Mesenchymal stem cell (in vitro differentiated cells and primary cell): ENCODE results near the gene ZNF254.

Experiments used
- DNase-seq: peaks from one replicate; pipeline ENCODE4 v3.0.0-alpha.2; 2013
- H2AFZ ChIP-seq: one replicate; pipeline ENCODE4 v1.6.1; 2013; ENCODE audit warnings: low read depth, mild to moderate bottlenecking, control low read depth, inconsistent platforms, low read length, moderate library complexity
- H2AK5ac ChIP-seq: 2 replicates; pipeline ENCODE4 v1.6.1; 2013; ENCODE audit warnings: low read length, moderate library complexity, mild to moderate bottlenecking, inconsistent platforms; ENCODE audit not compliant: severe bottlenecking
- H2BK120ac ChIP-seq: one replicate; pipeline ENCODE4 v1.6.1; 2013; ENCODE audit warnings: low read depth, mild to moderate bottlenecking, inconsistent platforms, low read length, moderate library complexity
- H2BK12ac ChIP-seq, 2 experiments: one replicate each; pipeline ENCODE4 v1.6.1; 2013; ENCODE audit warnings: inconsistent platforms in 2 of 2, low read length in 2 of 2, mild to moderate bottlenecking in 2 of 2, moderate library complexity in 2 of 2, control low read depth in 1 of 2
- H2BK15ac ChIP-seq: one replicate; pipeline ENCODE4 v1.6.1; 2013; ENCODE audit warnings: mild to moderate bottlenecking, low read depth, inconsistent platforms; ENCODE audit not compliant: poor library complexity, severe bottlenecking
- H2BK5ac ChIP-seq: 2 replicates; pipeline ENCODE4 v1.6.1; 2013; ENCODE audit warnings: low read depth, mild to moderate bottlenecking, low read length, control low read depth, inconsistent platforms; ENCODE audit not compliant: poor library complexity, severe bottlenecking
- H3K14ac ChIP-seq, 2 experiments: one replicate each; pipeline ENCODE4 v1.6.1; 2013; ENCODE audit warnings: inconsistent platforms in 2 of 2, low read length in 2 of 2, control low read depth in 1 of 2, mild to moderate bottlenecking in 1 of 2, moderate library complexity in 1 of 2
- H3K18ac ChIP-seq, 2 experiments: one replicate each; pipeline ENCODE4 v1.6.1; 2013; ENCODE audit warnings: inconsistent platforms in 2 of 2, low read length in 2 of 2, control low read depth in 1 of 2, low read depth in 1 of 2, mild to moderate bottlenecking in 1 of 2
- H3K23ac ChIP-seq, 2 experiments: one replicate each; pipeline ENCODE4 v1.6.1; 2013; ENCODE audit warnings: inconsistent platforms in 2 of 2, low read length in 2 of 2, mild to moderate bottlenecking in 2 of 2, moderate library complexity in 2 of 2, control low read depth in 1 of 2
- H3K27ac ChIP-seq: 2 replicates; pipeline ENCODE4 v1.5.1; 2013; ENCODE audit warnings: mild to moderate bottlenecking, moderate library complexity, low read length, control low read depth, inconsistent platforms; ENCODE audit not compliant: poor library complexity, severe bottlenecking
- H3K27me3 ChIP-seq, 2 experiments: 2 replicates each; pipeline versions ENCODE4 v1.6.1 to v1.7.0; 2013; ENCODE audit warnings: low read length in 2 of 2, mild to moderate bottlenecking in 2 of 2, moderate library complexity in 2 of 2, control low read depth in 1 of 2, inconsistent platforms in 1 of 2; ENCODE audit not compliant: control insufficient read depth in 1 of 2, insufficient read depth in 1 of 2
- H3K36me3 ChIP-seq, 2 experiments: 2 replicates each; pipeline versions ENCODE4 v1.6.1 to v1.7.0; 2013; ENCODE audit warnings: low read length in 2 of 2, control low read depth in 1 of 2, inconsistent platforms in 1 of 2, low read depth in 1 of 2, mild to moderate bottlenecking in 1 of 2; ENCODE audit not compliant: insufficient read depth in 2 of 2, control insufficient read depth in 1 of 2
- H3K4ac ChIP-seq, 2 experiments: one replicate each; pipeline ENCODE4 v1.6.1; 2013; ENCODE audit warnings: inconsistent platforms in 2 of 2, low read length in 2 of 2, mild to moderate bottlenecking in 2 of 2, moderate library complexity in 2 of 2, control low read depth in 1 of 2, low read depth in 1 of 2
- H3K4me1 ChIP-seq: 2 replicates; pipeline ENCODE4 v1.6.1; 2013; ENCODE audit warnings: low read depth, low read length, control low read depth; ENCODE audit not compliant: control insufficient read depth, insufficient read depth
- H3K4me2 ChIP-seq: 2 replicates; pipeline ENCODE4 v1.6.1; 2013; ENCODE audit warnings: low read length, mild to moderate bottlenecking, inconsistent platforms; ENCODE audit not compliant: poor library complexity, severe bottlenecking
- H3K4me3 ChIP-seq, 2 experiments: 2 replicates each; pipeline versions ENCODE4 v1.5.1 to v1.7.0; 2013; ENCODE audit warnings: low read length in 2 of 2, mild to moderate bottlenecking in 2 of 2, control low read depth in 1 of 2, low read depth in 1 of 2; ENCODE audit not compliant: insufficient read depth in 1 of 2
- H3K79me1 ChIP-seq: replicated peaks from 2 replicates; pipeline ENCODE4 v1.6.1; 2013; ENCODE audit warnings: mild to moderate bottlenecking, control low read depth, low read length, inconsistent platforms; ENCODE audit not compliant: poor library complexity, severe bottlenecking
- H3K9ac ChIP-seq: 2 replicates; pipeline ENCODE4 v1.7.0; 2013; ENCODE audit warnings: mild to moderate bottlenecking, low read length, moderate library complexity
- H3K9me3 ChIP-seq: 2 replicates; pipeline ENCODE4 v1.7.0; 2013; ENCODE audit warnings: mild to moderate bottlenecking, low read length; ENCODE audit not compliant: control insufficient read depth
- H4K8ac ChIP-seq: one replicate; pipeline ENCODE4 v1.6.1; 2013; ENCODE audit warnings: inconsistent platforms, mild to moderate bottlenecking, low read length, moderate library complexity
- H4K91ac ChIP-seq: one replicate; pipeline ENCODE4 v1.6.1; 2013; ENCODE audit warnings: mild to moderate bottlenecking, low read length, inconsistent platforms
- WGBS: methylation state at CpG from one replicate; pipeline ENCODE4 v1.1.7; 2013; ENCODE audit warnings: mixed read lengths; 5-methylcytosine and 5-hydroxymethylcytosine counted together

Gene ZNF254

DNA sequence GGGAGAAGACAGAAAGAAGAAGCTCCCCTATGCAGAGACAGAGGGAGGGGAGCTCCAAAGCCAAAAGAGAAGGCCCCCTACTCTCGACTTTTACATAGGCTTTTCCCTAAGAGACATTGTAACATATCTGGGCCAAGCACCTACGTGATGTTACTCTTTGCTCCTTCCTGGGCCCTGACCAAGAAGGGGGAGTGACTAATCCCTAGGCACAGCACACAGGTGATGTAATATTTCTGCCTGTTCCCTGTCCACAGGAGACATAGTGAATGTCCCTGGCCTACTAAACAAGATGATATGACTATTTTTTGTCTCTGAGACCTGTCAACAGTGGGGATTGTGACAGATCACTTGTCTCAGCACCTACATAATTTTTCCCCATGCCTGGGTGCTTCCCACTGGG lies 15.9 kb upstream of the ZNF254 start:
- H3K9me3 ChIP-seq, result peaks cover 16% of the 10 kb centered on the region
- no peak overlapping the region for H3K4ac ChIP-seq
- no peaks in the 10 kb centered on the region for H3K4me1 ChIP-seq
- no peak overlapping the region for H3K14ac ChIP-seq
- no peak overlapping the region for H2AFZ ChIP-seq
- peaks cover 18% of the 10 kb centered on the region for H3K79me1 ChIP-seq
- no peak overlapping the region for H3K4me2 ChIP-seq
- 100% methylated on average over 2 of the region's 2 CpGs for WGBS
- no peak overlapping the region for H2BK15ac ChIP-seq
- no peak overlapping the region for H2BK5ac ChIP-seq
- no peak overlapping the region for H2BK120ac ChIP-seq
- DNase-seq, result no peak
- no peak overlapping the region for H3K27ac ChIP-seq
- no peak overlapping the region for H2AK5ac ChIP-seq
- H3K4me3 ChIP-seq, result no peak overlapping the region
- H3K36me3 ChIP-seq, result peaks cover 27 to 43% of the 10 kb centered on the region in 2 experiments
- H3K18ac ChIP-seq, result no peak overlapping the region
- no peak overlapping the region for H3K23ac ChIP-seq
- H2BK12ac ChIP-seq, result no peak overlapping the region
- no peak overlapping the region for H4K8ac ChIP-seq
- no peaks in the 10 kb centered on the region for H3K27me3 ChIP-seq
- no peak overlapping the region for H3K9ac ChIP-seq
- no peak overlapping the region for H4K91ac ChIP-seq

DNA sequence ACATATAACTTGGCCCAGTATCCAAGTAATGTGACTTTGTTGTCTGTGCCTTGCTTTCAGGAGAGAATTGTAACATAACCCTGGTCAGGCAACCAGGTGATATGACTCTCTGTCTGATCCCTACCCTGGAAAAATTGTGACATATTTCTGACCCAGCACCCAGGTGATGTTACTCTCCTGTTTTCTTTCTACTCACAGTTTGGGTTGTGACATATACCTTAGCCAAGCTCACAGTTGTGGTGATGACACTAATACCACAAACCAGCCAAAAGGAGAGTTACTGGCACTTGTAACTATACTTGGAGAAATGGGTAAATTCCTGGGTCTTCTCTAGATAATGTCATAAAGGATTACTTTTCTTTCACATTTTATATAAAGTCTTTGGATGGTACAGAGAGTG lies 14.3 kb upstream of the ZNF254 start:
- peaks cover 2% of the 10 kb centered on the region for H3K4me1 ChIP-seq
- no peak overlapping the region for H2BK15ac ChIP-seq
- H3K9me3 ChIP-seq, result peaks cover 16% of the 10 kb centered on the region
- no peak overlapping the region for H3K4me3 ChIP-seq
- H2BK120ac ChIP-seq, result no peak overlapping the region
- no peak overlapping the region for H3K9ac ChIP-seq
- H3K4me2 ChIP-seq, result no peak overlapping the region
- H3K27me3 ChIP-seq, result no peaks in the 10 kb centered on the region
- no peak overlapping the region for H2BK12ac ChIP-seq
- H2AFZ ChIP-seq, result no peak overlapping the region
- no peak overlapping the region for H3K14ac ChIP-seq
- peaks cover 15% of the 10 kb centered on the region for H3K79me1 ChIP-seq
- no peak overlapping the region for H3K4ac ChIP-seq
- no peak overlapping the region for H3K27ac ChIP-seq
- no peak overlapping the region for H4K8ac ChIP-seq
- no peak for DNase-seq
- H4K91ac ChIP-seq, result no peak overlapping the region
- no peak overlapping the region for H3K23ac ChIP-seq
- H3K18ac ChIP-seq, result no peak overlapping the region
- no peak overlapping the region for H2AK5ac ChIP-seq
- peaks cover 21 to 34% of the 10 kb centered on the region in 2 experiments for H3K36me3 ChIP-seq
- no peak overlapping the region for H2BK5ac ChIP-seq

DNA sequence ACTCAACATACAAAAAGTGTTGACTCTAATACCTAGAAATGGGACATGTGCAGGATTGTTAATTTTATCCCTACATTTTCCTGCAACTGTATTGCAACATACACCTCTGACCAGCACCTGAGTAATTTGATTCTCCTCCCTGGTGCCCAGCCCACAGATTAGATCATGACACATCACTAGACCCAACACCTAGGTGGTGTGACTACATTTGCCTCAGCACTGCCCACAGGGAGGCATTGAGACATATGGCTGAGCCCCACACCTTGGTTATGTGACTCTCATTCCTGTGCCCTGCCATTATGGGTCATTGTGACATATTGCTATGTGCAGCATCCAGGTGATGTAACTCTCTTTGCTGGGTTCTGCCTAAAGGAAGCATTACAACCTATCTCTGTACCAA lies 13.2 kb upstream of the ZNF254 start:
- no peak overlapping the region for H2BK15ac ChIP-seq
- no peak overlapping the region for H2BK120ac ChIP-seq
- no peak overlapping the region for H2BK5ac ChIP-seq
- no peak overlapping the region for H3K14ac ChIP-seq
- H3K4me1 ChIP-seq, result peaks cover 5% of the 10 kb centered on the region
- no peak overlapping the region for H2AK5ac ChIP-seq
- H2AFZ ChIP-seq, result no peak overlapping the region
- H3K27me3 ChIP-seq, result no peaks in the 10 kb centered on the region
- H3K79me1 ChIP-seq, result peaks cover 9% of the 10 kb centered on the region
- peaks cover 16% of the 10 kb centered on the region for H3K9me3 ChIP-seq
- H3K9ac ChIP-seq, result no peak overlapping the region
- no peak overlapping the region for H3K23ac ChIP-seq
- no peak overlapping the region for H4K91ac ChIP-seq
- H3K4me3 ChIP-seq, result no peak overlapping the region
- H3K18ac ChIP-seq, result no peak overlapping the region
- H3K27ac ChIP-seq, result no peak overlapping the region
- peaks cover 13 to 24% of the 10 kb centered on the region in 2 experiments for H3K36me3 ChIP-seq
- H4K8ac ChIP-seq, result no peak overlapping the region
- H3K4me2 ChIP-seq, result no peak overlapping the region
- H2BK12ac ChIP-seq, result no peak overlapping the region
- no peak overlapping the region for H3K4ac ChIP-seq
- DNase-seq, result no peak

DNA sequence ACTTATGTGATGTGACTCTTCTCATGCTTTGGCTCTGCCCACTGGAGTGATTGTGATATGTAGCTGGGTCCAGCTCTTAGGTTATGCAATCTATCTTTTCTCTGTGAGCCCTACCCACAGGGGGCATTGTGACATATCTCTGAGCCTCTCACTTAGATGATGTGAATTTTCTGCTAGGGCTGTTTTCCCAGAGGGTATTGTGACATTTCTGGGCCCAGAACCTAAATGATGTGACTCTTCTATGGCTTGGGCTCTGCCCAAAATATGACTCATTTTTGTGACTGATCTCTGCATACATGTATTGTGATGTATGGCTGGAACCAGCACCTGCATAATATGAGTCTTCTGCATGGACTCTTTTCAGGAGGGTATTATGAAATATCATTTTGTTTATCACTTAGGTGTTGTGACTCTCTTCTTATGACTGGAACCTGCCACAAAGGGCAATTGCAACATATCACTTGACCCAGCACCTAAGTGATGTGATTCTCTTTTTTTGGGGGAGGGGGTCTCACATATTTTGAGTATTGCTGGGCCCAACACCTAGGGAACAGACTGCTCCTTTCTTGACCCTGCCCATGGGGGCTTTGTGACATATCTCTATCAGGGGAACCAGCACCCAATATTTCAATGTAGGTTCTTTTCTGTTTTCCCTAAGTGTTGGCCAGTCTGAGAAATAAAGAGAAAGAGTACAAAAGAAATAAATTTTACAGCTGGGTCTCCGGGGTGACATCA lies 12.1 kb upstream of the ZNF254 start:
- Histone ChIP-seq H3K14ac (no peak overlapping the region), H4K91ac (no peak overlapping the region), H2AK5ac (no peak overlapping the region), H3K9ac (no peak overlapping the region), H3K4me2 (no peak overlapping the region), H3K4me3 (no peak overlapping the region), H2BK15ac (no peak overlapping the region), H2AFZ (no peak overlapping the region), H2BK12ac (no peak overlapping the region), H4K8ac (no peak overlapping the region), H3K27ac (no peak overlapping the region), H3K4me1 (peaks cover 5% of the 10 kb centered on the region), H3K79me1 (peaks cover 9% of the 10 kb centered on the region), H2BK5ac (no peak overlapping the region), H3K9me3 (peaks cover 16% of the 10 kb centered on the region), H3K36me3 (peaks cover 13 to 24% of the 10 kb centered on the region in 2 experiments), H3K4ac (no peak overlapping the region), H2BK120ac (no peak overlapping the region), H3K23ac (no peak overlapping the region), H3K18ac (no peak overlapping the region), H3K27me3 (no peaks in the 10 kb centered on the region)
- peak; percentile 42 for DNase-seq
- whole genome bisulfite sequencing, result 96% methylated on average over 1 of the region's 1 CpG
